ENCODE measurements around the gene ARHGEF28.

The ARHGEF28 gene

GRCh38 chr5:73693573-73694061, 67.6 kb downstream of the ARHGEF28 start:
- DNase-seq: no peak

GRCh38 chr5:73694089-73694488, 68.1 kb downstream of the ARHGEF28 start:
- no peak for DNase-seq

- DNase-seq: no peak
Observed at GRCh38 chr5:73698011-73698410, 72.0 kb downstream of the ARHGEF28 start.

GRCh38 chr5:73701566-73701965, 75.6 kb downstream of the ARHGEF28 start:
- DNase-seq: no peak

- DNase-seq: no peak
Observed at GRCh38 chr5:73702534-73702933, 76.5 kb downstream of the ARHGEF28 start.

GRCh38 chr5:73702951-73703350, 77.0 kb downstream of the ARHGEF28 start:
- no peak for DNase-seq

GRCh38 chr5:73705364-73705763, 79.4 kb downstream of the ARHGEF28 start:
- DNase-seq: no peak

- DNase-seq: no peak
Observed at GRCh38 chr5:73706963-73707362, 81.0 kb downstream of the ARHGEF28 start.

GRCh38 chr5:73709536-73710129, 83.6 kb downstream of the ARHGEF28 start:
- DNase-seq: no peak

- DNase-seq: no peak
Observed at GRCh38 chr5:73716284-73716808, 90.3 kb downstream of the ARHGEF28 start.

GRCh38 chr5:73718762-73719161, 92.8 kb downstream of the ARHGEF28 start:
- no peak for DNase-seq

- DNase-seq: no peak
Observed at GRCh38 chr5:73719632-73720031, 93.6 kb downstream of the ARHGEF28 start.

- DNase-seq: no peak
Observed at GRCh38 chr5:73722231-73722630, 96.2 kb downstream of the ARHGEF28 start.

- DNase-seq: no peak
Observed at GRCh38 chr5:73726071-73726470, 100.1 kb downstream of the ARHGEF28 start.

- DNase-seq: no peak
Observed at GRCh38 chr5:73726606-73727231, 100.7 kb downstream of the ARHGEF28 start.

GRCh38 chr5:73727470-73727869, 101.5 kb downstream of the ARHGEF28 start:
- no peak for DNase-seq

GRCh38 chr5:73728493-73729273, 102.7 kb downstream of the ARHGEF28 start:
- no peak for DNase-seq

- DNase-seq: no peak
Observed at GRCh38 chr5:73729329-73729728, 103.3 kb downstream of the ARHGEF28 start.

- no peak for DNase-seq
Observed at GRCh38 chr5:73732045-73732444, 106.0 kb downstream of the ARHGEF28 start.

- no peak for DNase-seq
Observed at GRCh38 chr5:73733219-73733618, 107.2 kb downstream of the ARHGEF28 start.

GRCh38 chr5:73735032-73735734, 109.2 kb downstream of the ARHGEF28 start:
- DNase-seq: no peak

GRCh38 chr5:73739650-73740049, 113.7 kb downstream of the ARHGEF28 start:
- no peak for DNase-seq

- no peak for DNase-seq
Observed at GRCh38 chr5:73740274-73740790, 114.3 kb downstream of the ARHGEF28 start.
